Prostate gland (tissue), 2 donors: ENCODE data around the gene RMI2. TPM values are rescaled to one million over a fixed set of nuclear protein-coding genes. Genes with fewer than 3 reads are reported as not detected.

Source experiments
- DNase-seq: peaks from one replicate; pipeline ENCODE4 v3.0.0-alpha.2; 2019; ENCODE audit warnings: low spot score
- H3K27ac ChIP-seq, 2 donors: fragments of 200-600 bp; sonication (generic); 2 replicates each; pipeline ENCODE4 v1.5.1; 2017 to 2019
- H3K27me3 ChIP-seq: fragments of 200-600 bp; sonication (generic); replicated peaks from 2 replicates; pipeline ENCODE4 v1.5.1; 2019; ENCODE audit not compliant: insufficient read depth
- H3K36me3 ChIP-seq, 2 donors: fragments of 200-600 bp; sonication (generic); 1 replicate in 1 of 2; 2 replicates in 1 of 2; pipeline versions ENCODE4 v1.5.1 to v1.8.1; 2017 to 2019
- H3K4me1 ChIP-seq: fragments of 200-600 bp; sonication (generic); replicated peaks from 2 replicates; pipeline ENCODE4 v1.5.1; 2019
- H3K4me3 ChIP-seq, 2 donors: fragments of 200-600 bp; sonication (generic); 2 replicates each; pipeline ENCODE4 v1.5.1; 2017 to 2019
- H3K9me3 ChIP-seq: fragments of 200-600 bp; sonication (generic); 2 replicates; pipeline ENCODE4 v1.5.1; 2017
- POLR2A ChIP-seq: fragments of 450-650 bp; IDR thresholded peaks from one replicate; pipeline ENCODE4 v1.6.1; 2016; ENCODE audit warnings: antibody characterized with exemption, mild to moderate bottlenecking
- POLR2AphosphoS5 ChIP-seq: sonication (generic); formaldehyde crosslinking; IDR thresholded peaks from one replicate; pipeline ENCODE4 v1.6.1; 2017; ENCODE audit warnings: antibody characterized with exemption
- WGBS: methylation state at CpG from one replicate; pipeline ENCODE4 v1.1.5; 2018; 5-methylcytosine and 5-hydroxymethylcytosine counted together
- intact Hi-C: fragments of 100-400 bp; cut with DNase I; formaldehyde crosslinking; loops from one replicate; pipeline ENCODE4 v1.14.2; 2022
- microRNA-seq: library from miRNA; unstranded; fragments of <30 nt; microRNA quantifications from one replicate; pipeline ENCODE4, GENCODE V29; 2016
- small RNA-seq, 2 donors: library from RNA; depleted of rRNA; stranded (forward); fragments of <200 nt; gene quantifications; one replicate each; pipeline ENCODE3, GENCODE V24; 2016
- total RNA-seq, 2 donors: library from RNA; depleted of rRNA; stranded (reverse); fragments of >200 nt; gene quantifications; one replicate each; pipeline ENCODE4 v1.1.0, GENCODE V29; 2016
- TF ChIP-seq, protein P1 (sequence below), 4 experiments: fragments of 200-600 bp in 2 of 4; fragments of 450-650 bp in 2 of 4; sonication (generic) in 2 of 4; IDR thresholded peaks; 1 replicate in 3 of 4; 2 replicates in 1 of 4; pipeline ENCODE4 v1.5.1; 2016 to 2019; ENCODE audit warnings: antibody characterized with exemption in 4 of 4, mild to moderate bottlenecking in 2 of 4, moderate library complexity in 2 of 4

Gene RMI2
- total RNA-seq, 2 donors from 2014 or later, result 6.0 to 16.3 TPM

DNA sequence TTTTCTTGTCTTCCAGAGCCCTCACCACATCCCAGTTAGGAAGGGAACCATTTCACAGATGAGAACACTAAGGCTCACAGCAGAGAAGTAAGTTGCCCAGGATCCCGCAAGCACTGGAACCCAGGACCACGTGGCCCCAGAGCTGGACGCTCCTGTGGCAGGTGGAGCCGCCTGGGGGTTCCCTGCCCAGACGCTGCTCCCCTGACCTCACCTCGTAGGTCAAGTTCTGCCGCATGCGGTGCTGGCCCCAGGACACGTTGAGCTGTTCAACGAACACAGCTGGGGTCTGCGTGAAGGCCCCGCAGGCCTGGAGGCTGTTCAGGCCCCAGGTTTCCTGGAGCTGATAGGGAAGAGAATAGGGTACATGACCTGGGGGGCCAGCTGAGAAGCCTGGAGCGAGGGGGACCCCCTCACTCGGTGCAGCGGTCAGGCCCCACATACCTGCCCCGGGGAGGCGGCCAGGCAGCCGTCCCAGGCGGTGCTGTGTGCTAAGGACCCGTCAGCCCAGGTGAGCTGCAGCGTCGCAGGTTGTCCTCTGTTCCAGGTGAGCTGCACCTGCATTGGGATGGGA, 54.1 kb downstream of the RMI2 start:
- Histone ChIP-seq H3K27me3 (no peaks in the 10 kb centered on the region), H3K9me3 (no peaks in the 10 kb centered on the region), H3K27ac (no peak overlapping the region), H3K36me3 (no peaks in the 10 kb centered on the region), H3K4me1 (no peaks in the 10 kb centered on the region), H3K4me3 (no peak overlapping the region)
- WGBS, result 90% methylated on average over 22 of the region's 22 CpGs
- TF ChIP-seq, protein P1, sequence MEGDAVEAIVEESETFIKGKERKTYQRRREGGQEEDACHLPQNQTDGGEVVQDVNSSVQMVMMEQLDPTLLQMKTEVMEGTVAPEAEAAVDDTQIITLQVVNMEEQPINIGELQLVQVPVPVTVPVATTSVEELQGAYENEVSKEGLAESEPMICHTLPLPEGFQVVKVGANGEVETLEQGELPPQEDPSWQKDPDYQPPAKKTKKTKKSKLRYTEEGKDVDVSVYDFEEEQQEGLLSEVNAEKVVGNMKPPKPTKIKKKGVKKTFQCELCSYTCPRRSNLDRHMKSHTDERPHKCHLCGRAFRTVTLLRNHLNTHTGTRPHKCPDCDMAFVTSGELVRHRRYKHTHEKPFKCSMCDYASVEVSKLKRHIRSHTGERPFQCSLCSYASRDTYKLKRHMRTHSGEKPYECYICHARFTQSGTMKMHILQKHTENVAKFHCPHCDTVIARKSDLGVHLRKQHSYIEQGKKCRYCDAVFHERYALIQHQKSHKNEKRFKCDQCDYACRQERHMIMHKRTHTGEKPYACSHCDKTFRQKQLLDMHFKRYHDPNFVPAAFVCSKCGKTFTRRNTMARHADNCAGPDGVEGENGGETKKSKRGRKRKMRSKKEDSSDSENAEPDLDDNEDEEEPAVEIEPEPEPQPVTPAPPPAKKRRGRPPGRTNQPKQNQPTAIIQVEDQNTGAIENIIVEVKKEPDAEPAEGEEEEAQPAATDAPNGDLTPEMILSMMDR (IDR thresholded peaks at IDR 0.05), result no peak
- intact Hi-C loops, result loop anchor here (5.0 to 10.0 kb wide), 4 partner anchors 135 to 665 kb away; no protein-coding TSS in a partner anchor
- DNase-seq, result no peak

DNA sequence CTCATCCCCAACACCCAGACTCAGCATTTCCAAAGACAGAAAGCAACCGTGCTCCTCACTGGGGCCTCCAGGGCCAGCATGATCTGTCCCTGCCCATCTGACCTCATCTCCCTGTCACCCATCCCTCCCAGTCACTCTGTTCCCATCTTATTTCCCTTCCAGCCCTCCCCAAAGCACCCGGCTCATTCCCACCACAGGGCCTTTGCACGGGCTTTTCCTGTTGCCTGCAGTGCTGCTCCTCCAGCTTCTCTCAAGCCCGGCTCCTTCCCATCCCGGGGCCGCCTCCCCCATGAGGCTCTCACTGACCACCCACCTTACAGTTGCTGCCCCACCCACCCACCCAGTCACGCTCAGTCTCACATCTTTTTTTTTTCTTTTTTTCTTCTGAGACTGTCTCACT, 54.8 kb downstream of the RMI2 start:
- Histone ChIP-seq H3K9me3 (no peaks in the 10 kb centered on the region), H3K4me1 (no peaks in the 10 kb centered on the region), H3K27me3 (no peaks in the 10 kb centered on the region), H3K4me3 (no peak overlapping the region), H3K27ac (no peak overlapping the region), H3K36me3 (no peaks in the 10 kb centered on the region)
- intact Hi-C loops, result no loop called here
- DNase-seq, result no peak
- TF ChIP-seq, protein P1 (IDR thresholded peaks at IDR 0.05), result no peak
- no peak for TF ChIP-seq POLR2AphosphoS5
- no peak for TF ChIP-seq POLR2A
- WGBS, result 93% methylated on average over 7 of the region's 7 CpGs

Small RNA genes lying within 50 kb of the gene (microRNA-seq; reads per million reads assigned to microRNA genes)
- gene MIR548H2, result not detected

Small RNA genes lying within 50 kb of the gene (small RNA-seq; reads per million reads assigned to genes)
- gene AC099489.2 (0 reads per million in 2 donors), gene MIR548H2 (0 reads per million in 2 donors), gene RF00019 (0 reads per million in 2 donors)

Other genes with a start within 250 kb of the RMI2 start
- gene SOCS1, start 89.3 kb upstream of the RMI2 start, total RNA-seq, result 1 to 10 TPM; 2.6 to 8.2 TPM
- not detected for gene TNP2, start 76.1 kb upstream of the RMI2 start, total RNA-seq
- not detected for gene PRM3, start 71.8 kb upstream of the RMI2 start, total RNA-seq
- 100 to 1,000 TPM in 1 of 2 donors, not detected in 1; 343 TPM for gene PRM2, start 69.0 kb upstream of the RMI2 start, total RNA-seq
- 100 to 1,000 TPM in 1 of 2 donors, 1 to 10 TPM in 1; 1.8 to 992 TPM for gene PRM1, start 64.1 kb upstream of the RMI2 start, total RNA-seq
- 100 to 1,000 TPM in 1 of 2 donors, 10 to 100 TPM in 1; 92.5 to 137 TPM for gene LITAF, start 241.5 kb downstream of the RMI2 start, total RNA-seq